ENCODE measurements around the gene PTPRZ1.

The PTPRZ1 gene

DNA sequence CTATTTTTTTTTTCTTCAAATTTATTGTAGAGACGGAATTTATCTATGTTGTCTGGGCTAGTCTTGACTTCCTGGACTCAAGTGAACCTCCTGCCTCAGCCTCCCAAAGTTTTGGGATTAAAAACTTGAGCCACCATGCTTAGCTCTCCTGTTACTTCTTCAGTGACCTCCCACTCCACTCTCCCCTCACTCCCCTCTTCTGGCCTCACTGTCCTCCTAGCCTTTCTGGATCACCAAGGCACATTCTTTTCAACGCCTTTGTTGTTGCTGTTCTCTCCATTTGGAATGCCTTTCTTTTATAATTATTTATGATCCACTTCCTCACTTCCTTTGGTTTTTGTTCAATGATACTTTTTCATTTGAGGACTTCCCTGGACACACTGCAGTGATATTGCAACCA lies 17.9 kb downstream of the PTPRZ1 start:
- FAIRE-seq (no peak), DNase-seq (ENCODE audit: low spot score) (no peak)

DNA sequence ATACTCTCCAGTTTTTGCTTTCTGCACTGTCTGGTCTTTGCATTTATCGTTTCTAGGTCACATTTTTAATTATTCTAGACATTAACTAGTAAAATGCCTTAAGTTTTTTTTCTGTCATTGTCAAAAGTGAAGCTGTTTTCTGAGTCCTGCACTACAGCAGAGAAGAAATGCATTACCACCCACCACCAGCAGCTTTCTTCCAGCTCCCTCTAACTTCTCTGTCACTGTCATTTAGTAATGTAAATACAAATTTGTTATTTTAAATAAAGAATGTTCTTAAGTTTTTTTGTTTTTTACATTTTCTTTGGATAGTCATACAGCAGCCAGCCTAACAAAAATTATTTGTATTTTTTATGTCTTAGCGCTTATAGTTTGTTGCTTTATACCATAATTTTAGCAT lies 18.8 kb downstream of the PTPRZ1 start:
- FAIRE-seq, result no peak

DNA sequence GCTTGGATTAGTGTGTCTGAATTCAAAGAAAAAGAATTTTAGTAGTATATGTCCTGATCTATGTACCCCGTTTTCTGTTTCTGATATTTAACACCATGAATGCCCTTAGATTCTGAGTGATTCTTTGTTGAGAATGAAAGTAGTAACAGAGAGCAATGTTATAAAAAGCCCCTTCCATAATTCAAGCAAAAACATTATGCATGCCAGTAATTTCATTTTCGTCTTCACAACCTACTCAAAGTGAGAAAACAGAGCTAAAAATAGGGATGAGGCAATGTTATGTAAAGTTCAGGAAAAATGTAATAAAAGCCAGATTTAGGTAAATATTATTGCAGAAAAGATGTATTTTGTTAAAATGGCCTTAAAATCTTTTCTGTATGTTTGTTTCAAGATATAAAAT lies 28.1 kb downstream of the PTPRZ1 start:
- DNase-seq (ENCODE audit: low spot score), result no peak
- no peak for FAIRE-seq

More for the DNA sequence above, 18.8 kb downstream of the PTPRZ1 start:
- DNase-seq (ENCODE audit: low spot score), result no peak

DNA sequence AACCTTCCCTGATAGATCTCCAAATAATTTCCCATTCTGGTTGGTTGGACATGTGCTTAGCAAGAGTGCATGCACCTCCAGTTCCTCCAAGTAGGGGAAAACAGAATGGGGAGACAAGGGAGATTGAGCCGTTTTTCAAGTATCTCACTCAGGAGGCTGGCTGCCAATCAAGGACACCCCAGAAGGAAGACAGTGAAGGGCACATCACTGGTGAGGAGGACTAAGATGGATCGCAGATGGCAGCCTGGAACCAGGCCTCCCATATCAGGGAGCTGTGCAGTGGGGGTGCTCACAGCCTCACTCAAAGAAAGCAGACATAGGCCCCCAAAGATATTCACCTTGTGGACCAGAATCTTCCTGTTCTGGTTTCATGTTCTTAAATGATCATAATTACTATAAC lies 31.2 kb downstream of the PTPRZ1 start:
- no peak for DNase-seq (ENCODE audit: low spot score)
- FAIRE-seq, result no peak

DNA sequence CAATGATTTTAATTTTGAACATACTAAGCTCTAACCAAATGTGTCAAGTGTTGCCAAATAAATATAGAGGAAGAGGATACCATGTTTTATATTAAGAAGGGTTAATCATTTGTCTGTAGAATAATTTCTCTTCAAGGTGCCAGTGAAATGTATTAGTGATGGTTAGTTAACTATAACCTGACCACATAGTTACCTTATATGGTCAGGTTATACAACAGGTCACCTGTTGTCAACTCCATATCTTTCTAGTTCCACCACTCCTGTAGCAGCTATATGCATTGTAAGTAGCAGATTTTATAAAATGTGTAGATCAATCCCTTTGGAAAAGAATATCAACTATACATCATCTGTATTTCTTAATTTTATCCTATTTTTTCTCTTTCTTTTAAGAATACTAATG lies 35.1 kb downstream of the PTPRZ1 start:
- DNase-seq (ENCODE audit: low spot score) (no peak), FAIRE-seq (no peak)

DNA sequence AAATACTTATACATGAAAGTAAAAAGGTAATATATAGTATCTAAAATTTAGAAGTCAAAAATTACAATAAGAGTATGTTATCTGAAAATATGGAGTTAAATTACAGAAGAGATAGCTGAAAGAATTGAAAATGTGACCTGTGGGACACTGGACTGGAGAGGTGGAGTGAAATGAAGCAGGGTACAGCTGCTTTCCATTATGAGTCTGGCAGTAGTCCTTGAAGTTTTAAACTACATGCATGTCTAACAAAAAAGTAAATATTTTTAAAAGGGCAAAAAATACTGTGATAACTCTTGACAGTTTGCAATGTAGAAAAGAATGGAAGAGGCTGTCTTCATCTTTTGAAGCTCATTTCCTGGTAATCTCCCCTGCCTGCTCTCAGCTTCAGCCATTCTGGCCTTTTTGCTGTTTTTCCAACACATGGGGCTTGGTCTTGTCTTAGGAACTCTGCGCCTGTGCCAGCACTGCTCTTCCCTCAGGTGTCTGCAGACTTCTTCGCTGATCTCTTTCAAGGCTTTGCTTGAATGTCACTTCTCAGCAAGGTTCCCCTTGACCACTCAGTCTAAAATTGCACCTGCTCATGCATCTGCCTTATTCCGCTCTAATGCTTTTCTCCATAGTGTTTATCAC lies 36.9 kb downstream of the PTPRZ1 start:
- no peak for DNase-seq (ENCODE audit: low spot score)
- FAIRE-seq, result no peak

DNA sequence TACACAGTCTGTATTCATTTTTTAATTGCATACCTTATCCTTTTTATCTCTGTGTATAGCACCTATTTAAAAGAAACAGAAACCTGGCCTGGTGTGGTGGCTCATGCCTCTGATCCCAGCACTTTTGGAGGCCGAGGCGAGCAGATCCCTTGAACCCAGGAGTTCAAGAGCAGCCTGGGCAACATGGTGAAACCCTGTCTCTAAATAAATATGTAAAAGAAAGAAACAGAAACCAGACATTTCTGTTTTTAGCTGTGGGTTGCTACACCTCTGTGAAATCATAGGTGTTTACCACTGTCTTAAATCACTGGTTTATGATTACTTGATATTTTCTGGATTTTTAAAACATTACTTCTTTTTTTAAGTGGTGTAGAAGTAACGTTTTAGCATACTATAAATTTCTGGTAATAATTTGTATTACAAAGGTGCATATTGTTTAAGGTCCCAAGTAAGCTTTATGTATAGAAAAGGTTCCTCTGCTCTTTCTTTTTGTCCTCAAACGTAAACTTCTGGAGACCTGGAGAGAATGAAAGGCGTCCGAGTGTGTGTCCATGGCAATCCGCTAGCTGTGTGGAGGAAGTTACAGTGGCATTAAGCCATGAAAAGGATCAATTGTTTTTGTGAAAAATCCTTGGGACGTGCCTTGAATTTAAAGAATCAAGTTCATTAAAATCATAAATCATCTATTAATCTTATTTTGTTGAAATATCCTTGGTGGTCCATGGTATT lies 41.1 kb downstream of the PTPRZ1 start:
- no peak for DNase-seq (ENCODE audit: low spot score)
- no peak for FAIRE-seq

DNA sequence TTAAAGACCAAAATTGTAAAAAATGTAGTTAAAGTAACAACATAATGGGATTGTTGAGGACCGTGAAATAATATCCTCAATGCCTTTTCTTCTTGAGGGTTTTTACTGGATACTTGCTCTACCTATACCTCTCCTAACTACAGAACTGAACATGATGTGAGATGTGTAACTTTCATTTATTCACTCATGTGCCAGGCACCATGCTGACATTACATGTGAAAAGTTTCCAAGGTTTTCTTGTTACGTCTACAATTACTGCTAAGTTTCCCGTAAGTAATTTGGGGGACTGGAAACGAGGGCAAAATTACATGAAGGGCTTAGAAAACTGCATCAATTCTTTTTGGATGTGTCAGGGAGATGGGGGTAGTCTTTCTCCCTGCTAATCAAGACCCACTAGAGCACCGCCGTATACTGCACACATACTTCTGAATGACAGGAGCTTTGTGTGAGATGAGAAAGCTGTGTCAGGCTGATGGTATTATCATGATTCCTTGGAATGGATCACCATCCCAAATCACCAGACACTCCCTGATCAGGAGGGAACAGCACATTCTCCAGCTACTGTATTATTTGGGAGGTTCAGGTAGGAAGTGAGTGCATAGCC lies 41.8 kb downstream of the PTPRZ1 start:
- FAIRE-seq (no peak), DNase-seq (ENCODE audit: low spot score) (no peak)

DNA sequence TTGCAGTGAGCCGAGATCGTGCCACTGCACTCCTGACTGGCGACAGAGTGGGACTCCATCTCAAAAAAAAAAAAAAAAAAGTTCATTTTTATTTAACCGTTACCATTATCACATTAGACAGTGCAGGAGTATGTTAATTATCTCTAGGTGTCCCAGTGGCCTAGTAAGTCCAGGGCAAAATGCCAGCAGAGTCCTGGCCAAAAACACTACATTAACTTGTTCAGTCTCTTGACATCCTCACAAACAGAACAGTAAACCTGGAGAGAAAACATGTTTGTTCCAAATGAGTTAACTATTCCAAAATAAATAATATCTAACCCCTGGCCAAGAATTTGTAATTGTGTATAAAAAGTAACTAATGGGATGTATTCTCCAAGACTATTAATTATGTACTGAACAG lies 43.2 kb downstream of the PTPRZ1 start:
- FAIRE-seq (no peak), DNase-seq (ENCODE audit: low spot score) (no peak)

DNA sequence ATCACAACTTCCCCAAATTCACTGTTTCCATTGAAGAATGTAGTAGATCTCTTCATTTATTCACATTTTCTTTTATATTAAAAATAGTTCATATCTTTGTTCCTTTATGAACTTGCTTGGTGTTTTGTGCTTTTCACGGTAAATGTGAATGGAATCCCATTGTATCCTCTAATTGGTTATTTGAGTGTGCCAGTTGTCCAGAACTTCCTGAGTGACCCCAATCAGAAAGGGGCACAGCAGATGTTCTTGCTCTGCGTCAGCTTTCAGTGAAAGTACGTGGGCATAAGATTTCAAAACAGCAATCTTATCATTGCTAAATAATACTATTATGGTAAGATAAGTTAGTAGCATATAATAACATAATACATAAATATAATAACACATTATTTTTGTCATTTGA lies 47.0 kb downstream of the PTPRZ1 start:
- no peak for DNase-seq (ENCODE audit: low spot score)
- no peak for FAIRE-seq

DNA sequence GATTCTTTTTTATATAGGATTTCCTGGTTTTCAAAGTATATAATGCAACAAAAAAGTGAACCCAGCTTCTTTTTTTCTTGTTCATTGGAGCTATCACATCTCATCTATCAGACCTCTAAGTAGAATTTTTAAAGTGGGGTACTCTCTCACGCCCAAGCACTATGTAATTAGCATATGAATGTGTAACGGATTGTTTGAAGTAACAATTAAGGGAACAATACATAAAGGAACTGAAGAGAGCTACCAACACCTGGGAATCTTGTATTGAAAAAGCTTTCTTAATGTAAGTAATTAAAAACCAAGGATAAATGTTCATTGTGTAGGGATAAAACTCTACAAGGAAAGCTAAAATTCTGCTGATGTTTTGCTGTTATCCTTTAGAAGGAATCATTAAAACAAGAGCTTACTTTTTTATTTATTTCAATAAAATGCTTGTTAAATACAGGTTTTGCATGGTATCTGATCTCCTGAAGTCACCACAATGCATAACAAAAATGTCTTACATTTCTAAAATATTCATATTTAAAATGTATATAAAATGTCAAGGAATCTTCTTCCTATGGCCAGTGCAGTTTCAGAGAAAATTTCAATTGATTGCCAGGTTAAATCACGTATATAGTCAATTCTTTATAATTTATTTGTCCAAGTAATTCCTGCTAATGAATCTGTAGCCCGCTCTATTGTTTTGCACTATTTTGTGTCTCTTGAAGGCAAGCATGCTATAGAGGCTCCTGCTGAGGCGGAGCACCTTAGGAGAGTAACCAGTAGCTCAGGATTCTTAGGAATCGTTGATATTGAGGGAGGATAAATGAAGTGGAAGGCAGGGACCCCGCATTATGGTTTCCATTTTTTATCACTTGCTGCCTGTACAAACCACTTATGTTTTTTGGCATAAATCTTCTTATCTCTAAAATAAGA lies 51.6 kb downstream of the PTPRZ1 start:
- FAIRE-seq, result no peak

DNA sequence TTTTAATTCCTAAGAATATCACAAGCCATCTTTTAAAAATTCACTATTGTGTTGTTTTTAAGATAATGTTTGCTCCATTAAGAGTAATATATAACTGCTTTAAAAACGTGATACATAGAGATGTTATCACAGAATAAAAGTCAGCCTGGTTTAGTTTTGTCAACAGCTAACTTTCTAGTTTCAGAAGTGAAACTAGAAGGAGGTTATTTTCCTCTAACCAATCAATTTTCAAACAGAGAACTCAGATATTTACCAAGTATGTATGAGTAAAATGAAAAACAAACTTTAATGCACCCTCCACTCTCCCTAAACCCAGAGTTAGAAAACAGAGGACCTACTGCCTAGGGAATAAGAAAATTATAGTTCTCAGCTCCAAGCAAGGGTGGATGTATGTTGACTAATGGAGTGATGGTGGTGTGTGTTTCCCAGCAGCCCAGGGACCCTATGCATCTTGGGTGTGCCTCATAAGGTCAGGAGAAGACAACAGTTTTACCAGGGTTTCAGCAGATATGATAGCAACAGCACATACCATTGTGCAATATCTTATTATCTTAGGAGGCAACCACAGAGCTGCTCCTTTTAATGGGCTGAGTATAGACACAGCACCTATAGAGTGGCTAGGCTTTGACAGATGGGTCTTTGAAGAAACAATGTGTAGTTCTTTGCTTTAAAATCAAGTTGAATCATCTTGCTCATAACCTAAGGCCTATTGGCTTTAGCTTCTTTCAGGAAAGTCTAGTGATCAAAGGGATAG lies 58.4 kb downstream of the PTPRZ1 start:
- no peak for DNase-seq (ENCODE audit: low spot score)
- FAIRE-seq, result no peak

More for the DNA sequence above, 51.6 kb downstream of the PTPRZ1 start:
- DNase-seq (ENCODE audit: low spot score), result no peak

DNA sequence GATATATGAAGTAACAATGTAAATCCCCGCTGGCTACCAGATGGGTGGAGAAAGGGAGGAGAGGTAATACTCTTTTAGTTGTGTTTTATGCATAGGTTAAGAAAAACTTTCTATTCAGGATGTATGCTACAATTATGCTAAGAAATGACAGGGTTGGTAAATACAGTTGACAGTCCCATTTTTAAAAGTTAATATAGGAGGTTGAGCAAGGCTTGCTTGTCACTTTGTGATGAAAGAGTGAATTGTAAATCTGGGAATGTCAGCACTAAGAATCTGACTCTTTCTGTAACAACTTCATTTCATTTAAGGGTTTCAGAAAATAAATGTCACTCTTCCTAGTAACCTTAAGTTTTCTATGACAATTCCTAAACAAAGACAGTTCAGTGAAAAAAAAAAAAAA lies 59.8 kb downstream of the PTPRZ1 start:
- FAIRE-seq (no peak), DNase-seq (ENCODE audit: low spot score) (no peak)

DNA sequence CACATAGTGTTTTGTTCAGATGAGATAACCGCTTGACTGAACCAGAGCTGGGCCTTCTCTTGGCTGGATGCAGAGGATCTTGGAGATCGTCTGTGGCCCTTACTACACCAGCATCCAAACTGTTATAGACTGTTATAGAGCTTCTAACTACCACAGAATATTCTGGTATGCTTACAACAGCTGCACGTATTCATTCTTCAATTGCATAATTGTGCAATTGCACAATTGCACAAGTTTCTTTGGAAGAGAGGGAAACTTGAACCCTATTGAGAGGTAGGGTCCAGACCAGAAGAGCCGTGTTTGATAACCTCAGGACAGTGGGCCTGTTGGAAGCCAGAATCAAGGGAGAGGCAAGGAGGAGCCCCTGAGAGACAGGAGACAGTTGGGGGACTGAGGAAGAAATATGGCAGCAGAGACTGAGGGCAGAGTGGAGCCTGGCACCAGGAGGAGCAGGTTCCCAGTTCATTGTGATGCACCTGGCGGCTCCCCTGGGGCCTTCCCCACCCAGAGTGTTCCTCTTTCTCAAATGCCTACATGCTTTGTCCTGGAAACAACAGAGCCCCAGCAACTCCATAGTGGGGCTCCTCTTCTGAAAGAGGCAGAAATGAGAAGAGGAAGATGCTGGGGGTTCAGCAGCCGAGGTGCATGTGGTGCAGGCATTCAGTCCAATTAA lies 64.1 kb downstream of the PTPRZ1 start:
- no peak for DNase-seq (ENCODE audit: low spot score)
- FAIRE-seq, result no peak

DNA sequence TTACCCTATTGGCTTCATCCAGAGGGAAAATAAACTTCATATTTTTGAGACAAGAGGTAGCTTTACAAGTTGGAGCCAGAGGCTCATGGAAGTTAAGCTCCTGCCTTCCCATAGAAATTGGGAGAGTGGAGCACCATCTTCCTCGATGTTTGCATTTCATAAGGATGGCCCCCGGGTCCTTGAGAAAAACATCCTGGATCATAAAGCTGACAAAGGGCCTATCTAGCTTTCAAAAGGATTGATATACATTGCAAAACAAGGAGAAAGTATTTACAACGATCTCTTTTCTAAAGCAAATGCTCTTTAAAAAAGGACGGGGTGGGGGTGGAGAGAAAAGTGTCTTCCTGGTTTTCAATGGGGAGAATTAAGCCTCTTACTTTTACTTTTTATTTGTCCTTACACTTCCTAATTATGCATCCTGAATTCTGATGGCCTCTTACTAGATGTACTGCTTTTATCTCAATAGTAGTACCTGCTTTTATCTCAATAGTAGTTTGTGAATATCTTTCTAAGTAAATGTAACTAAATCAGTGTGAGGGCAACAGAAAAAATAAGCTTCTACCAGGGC lies 65.6 kb downstream of the PTPRZ1 start:
- FAIRE-seq (no peak), DNase-seq (ENCODE audit: low spot score) (no peak)

DNA sequence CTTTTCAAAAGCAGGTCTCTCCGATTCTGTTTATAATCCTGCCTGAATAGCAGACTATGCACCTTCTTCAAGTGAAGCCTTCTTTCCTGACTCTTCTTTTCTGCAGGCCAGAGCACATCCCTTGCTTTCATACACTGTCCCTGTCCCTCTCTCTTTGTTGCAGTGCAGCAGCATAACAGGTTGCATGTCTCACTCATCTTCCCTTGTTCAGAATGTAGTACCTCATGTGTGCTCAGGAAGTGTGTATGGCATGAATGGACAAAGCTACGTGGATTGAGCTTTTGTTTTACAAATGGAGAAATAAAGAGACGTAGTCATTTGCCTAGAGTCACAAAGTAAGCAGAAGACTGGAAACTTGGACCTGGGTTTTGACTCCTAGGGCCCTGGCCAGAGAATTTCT lies 68.0 kb downstream of the PTPRZ1 start:
- no peak for FAIRE-seq
- DNase-seq (ENCODE audit: low spot score), result no peak

DNA sequence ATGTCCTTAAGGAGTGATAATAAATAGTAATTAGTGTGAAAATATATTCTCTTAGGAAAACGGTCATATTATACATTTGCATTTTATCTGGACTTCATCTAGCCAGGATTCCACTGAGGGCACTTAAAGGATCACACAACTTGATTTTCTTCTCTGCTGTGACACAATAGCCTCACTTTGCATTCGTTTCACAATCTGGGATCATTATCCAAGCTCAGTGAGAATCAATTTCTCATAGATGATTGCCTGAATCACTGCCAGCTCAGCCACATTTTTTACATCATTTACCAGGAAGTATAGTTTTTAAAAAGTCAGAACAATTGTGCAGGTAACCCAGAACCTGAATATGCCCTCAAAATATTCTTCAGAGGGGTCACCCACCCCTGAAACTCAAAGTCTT lies 68.9 kb downstream of the PTPRZ1 start:
- no peak for DNase-seq (ENCODE audit: low spot score)
- no peak for FAIRE-seq

DNA sequence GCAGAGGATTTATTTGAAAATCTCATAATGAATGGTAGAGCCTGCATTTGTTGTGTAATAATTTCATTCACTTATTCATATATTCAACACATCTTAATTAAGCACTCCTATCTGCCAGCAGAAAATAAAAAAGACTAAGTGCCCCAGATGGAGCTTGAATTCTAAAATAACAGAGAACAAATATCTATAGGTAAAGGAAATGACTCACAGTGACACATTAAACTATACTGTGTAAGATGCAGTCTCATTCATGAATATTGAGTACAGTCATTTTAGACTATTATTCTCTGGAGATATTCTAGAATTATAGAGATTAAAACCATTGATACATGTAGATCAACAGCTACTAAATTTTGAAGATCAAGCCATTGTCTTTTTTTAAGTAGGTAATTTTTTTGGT lies 72.1 kb downstream of the PTPRZ1 start:
- no peak for DNase-seq (ENCODE audit: low spot score)
- FAIRE-seq, result no peak

DNA sequence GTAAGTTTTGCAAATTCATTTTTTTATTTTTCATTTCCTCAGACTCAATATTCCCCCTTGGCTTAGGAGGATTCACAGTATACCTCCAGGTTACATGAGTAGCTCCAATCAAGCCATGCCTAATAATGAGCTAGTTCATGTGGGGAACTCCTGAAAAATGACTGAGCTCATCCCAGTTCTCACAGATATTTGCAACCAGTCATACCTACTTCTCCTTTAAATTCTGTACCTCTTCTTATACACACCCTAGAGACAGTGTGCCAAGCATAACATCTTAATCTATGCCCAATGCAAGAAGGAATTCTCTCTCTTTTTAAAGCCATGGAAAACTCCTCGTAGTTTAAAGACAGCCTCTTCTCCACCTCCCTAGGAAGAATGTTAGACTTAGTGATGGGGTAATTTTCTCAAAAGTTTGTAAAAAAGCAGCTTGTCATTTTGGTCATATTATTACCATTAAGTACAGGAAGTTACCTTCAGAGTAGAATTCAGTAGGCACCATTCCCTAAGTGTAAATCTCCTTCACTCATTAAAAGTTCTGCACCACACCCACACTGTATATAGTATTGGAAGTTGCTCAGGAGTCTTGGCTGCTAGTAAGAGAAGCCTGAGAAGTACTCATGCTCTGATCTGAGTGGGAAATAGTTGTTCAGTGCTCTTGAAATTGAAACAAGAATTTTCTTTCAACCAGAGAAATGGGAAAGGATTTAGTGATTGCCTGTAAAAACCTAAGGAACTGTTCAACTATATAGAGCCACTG lies 72.7 kb downstream of the PTPRZ1 start:
- FAIRE-seq, result no peak
- DNase-seq (ENCODE audit: low spot score), result no peak

DNA sequence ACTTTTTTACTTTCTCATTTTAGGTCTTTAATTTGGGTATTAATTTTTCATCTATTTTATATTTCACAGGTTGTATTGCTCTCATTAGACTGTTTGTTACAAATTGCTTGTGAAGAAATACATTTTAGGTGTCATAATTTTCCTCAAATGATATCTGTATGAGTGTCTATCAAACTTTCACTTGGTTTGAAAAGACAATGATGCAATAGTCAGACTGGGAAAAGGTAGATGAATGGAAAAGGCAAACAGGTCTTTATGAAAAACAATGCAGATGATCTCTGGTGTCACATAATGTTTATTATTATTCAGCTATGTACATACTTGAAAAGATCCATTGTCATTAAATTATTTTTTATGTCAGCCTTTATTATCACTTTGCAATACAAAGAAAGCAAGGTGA lies 80.2 kb downstream of the PTPRZ1 start:
- FAIRE-seq (no peak), DNase-seq (ENCODE audit: low spot score) (no peak)

Data from urothelium cell line (cell line).